Gastroesophageal sphincter (tissue), 3 donors: Measurements from ENCODE around the gene ZBTB21.

Experiments
- POLR2A ChIP-seq, 2 donors: fragments of 450-650 bp; IDR thresholded peaks; one replicate each; pipeline ENCODE4 v1.6.1; 2017; ENCODE audit warnings: antibody characterized with exemption in 2 of 2, mild to moderate bottlenecking in 2 of 2, moderate library complexity in 1 of 2
- POLR2AphosphoS5 ChIP-seq: sonication (generic); formaldehyde crosslinking; IDR thresholded peaks from one replicate; pipeline ENCODE4 v1.6.1; 2017; ENCODE audit warnings: antibody characterized with exemption
- TF ChIP-seq, protein P1 (sequence below), 4 experiments: fragments of 200-600 bp in 2 of 4; fragments of 450-650 bp in 2 of 4; sonication (generic) in 1 of 4; IDR thresholded peaks; one replicate each; pipeline ENCODE4 v1.5.1; 2017 to 2019; ENCODE audit warnings: antibody characterized with exemption in 4 of 4, mild to moderate bottlenecking in 2 of 4, moderate library complexity in 2 of 4

GRCh38 chr21:41954654-41955499 is 55.3 kb downstream of the ZBTB21 start:
- TF ChIP-seq, protein P1, sequence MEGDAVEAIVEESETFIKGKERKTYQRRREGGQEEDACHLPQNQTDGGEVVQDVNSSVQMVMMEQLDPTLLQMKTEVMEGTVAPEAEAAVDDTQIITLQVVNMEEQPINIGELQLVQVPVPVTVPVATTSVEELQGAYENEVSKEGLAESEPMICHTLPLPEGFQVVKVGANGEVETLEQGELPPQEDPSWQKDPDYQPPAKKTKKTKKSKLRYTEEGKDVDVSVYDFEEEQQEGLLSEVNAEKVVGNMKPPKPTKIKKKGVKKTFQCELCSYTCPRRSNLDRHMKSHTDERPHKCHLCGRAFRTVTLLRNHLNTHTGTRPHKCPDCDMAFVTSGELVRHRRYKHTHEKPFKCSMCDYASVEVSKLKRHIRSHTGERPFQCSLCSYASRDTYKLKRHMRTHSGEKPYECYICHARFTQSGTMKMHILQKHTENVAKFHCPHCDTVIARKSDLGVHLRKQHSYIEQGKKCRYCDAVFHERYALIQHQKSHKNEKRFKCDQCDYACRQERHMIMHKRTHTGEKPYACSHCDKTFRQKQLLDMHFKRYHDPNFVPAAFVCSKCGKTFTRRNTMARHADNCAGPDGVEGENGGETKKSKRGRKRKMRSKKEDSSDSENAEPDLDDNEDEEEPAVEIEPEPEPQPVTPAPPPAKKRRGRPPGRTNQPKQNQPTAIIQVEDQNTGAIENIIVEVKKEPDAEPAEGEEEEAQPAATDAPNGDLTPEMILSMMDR (IDR thresholded peaks at IDR 0.05), result no peak
- TF ChIP-seq POLR2A (IDR thresholded peaks at IDR 0.05), result no peak
- TF ChIP-seq POLR2AphosphoS5, result no peak
